Suppressor macrophage (primary cell): ENCODE results near the gene SH2D4B.
"Not testable (repeated sequence)": the region's sequence is repeated elsewhere in the genome, so short reads cannot be mapped to it uniquely, and the experiment has no call there.

Experiments
- DNase-seq, 4 experiments: peaks; one replicate each; pipeline ENCODE4 v3.0.0-alpha.2; 2020 to 2022

Gene SH2D4B

GRCh38 chr10:80526218-80526617, 11.5 kb upstream of the SH2D4B start:
- no peak for DNase-seq

DNA sequence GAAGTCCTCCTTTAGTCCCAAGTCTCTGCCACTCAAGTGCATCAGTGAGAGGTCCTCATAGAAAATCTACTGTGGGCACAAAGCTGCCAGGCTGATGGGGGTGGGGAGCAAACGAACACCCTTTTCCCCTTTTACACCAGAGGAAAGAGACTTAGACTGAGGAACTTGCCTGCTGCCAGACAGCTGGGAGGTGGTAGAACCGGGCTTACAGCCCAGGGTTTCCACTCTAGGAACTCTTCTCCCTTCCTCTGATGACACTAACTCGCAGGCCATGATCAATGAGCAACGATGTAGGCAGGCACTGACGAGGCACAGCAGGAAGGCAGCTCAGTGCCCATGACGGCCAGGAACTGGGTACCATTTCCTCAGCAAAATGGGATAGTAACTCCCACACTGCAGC, 11.0 kb upstream of the SH2D4B start:
- DNase-seq, result peak; percentile 65 to 84 (median 70)

DNA sequence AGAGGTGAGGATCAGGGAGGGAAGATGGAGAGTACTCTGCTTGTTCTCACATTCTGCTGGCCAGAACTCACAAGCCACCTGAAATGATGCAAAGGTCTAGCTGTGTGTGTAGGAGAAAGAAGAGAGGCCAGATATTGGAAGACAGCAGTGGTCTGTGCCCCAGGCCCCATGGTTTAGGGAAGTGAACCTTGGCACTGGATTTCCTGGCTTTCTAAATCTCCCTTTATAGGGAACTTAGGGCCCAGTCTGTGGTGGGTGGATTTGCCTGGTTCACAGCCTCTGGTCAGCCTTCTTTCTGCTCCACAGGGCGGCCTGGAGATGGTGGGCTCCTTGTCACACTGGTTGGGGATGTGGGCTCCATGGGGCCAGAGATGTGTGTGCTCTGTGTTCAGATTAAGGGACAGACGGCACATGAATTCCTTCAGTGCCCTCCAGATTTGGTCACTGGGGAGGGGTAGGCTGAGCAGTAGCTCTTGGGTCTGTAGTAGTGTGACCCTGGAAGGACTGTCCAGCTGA, 9.5 kb upstream of the SH2D4B start:
- peak; percentile 79 to 89 (median 87) for DNase-seq

DNA sequence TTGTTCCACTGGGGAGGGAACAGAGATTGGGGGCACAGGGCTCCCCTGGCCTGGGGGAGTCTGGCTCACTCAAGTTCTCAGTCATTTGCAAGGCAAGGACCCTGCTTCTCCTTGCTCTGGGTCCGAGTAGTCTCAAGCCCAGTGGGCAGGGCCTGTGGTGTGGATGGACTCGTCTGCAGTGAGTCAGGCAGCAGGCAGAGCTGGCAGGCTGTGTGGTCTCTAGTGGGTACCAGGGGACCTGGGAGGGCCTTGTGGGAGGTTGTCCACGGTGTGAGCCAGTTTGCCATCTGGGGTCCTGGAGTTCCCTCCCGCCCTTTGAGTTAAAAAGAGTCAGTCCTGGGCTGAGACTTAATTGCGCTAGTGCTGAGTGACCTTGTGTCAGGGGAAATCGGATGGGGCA, 8.8 kb upstream of the SH2D4B start:
- DNase-seq, result no peak

GRCh38 chr10:80529604-80530003, 8.1 kb upstream of the SH2D4B start:
- DNase-seq, result peak; percentile 78 to 88 (median 87)

DNA sequence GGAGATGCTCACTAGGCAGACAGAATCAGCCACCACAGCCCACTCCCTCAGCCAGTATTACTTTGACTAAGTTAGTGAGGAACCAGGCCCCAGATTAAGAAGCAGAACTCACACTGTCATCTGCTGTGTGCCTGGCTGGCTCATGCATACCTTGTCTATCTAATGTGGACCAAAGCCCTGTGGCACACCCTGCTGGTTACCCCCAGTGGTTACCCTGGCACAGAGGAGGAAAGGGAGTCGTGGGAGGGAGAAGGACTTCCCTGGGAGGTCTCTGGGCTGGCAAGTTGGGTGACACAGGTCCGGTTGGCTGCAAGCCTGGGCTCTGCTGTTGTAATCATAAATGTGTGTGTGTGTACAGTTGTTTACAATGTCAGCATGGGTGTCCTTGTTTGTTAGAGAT, 7.5 kb upstream of the SH2D4B start:
- peak; percentile 70 to 90 (median 80) for DNase-seq

GRCh38 chr10:80530816-80531215, 6.9 kb upstream of the SH2D4B start:
- no peak for DNase-seq

GRCh38 chr10:80532571-80532970, 5.1 kb upstream of the SH2D4B start:
- no peak for DNase-seq

DNA sequence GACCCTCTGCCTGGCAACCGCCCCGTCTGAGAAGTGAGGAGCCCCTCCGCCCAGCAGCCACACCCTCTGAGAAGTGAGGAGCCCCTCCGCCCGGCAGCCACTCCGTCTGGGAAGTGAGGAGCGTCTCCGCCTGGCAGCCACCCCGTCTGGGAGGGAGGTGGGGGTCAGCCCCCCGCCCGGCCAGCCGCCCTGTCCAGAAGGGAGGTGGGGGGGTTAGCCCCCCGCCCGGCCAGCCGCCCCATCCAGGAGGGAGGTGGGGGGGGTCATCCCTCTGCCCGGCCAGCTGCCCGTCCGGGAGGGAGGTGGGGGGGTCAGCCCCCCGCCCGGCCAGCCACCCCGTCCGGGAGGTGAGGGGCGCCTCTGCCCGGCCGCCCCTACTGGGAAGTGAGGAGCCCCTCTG, 3.6 kb upstream of the SH2D4B start:
- DNase-seq, result not testable (repeated sequence)

- not testable (repeated sequence) for DNase-seq
These were observed 3.1 kb upstream of the SH2D4B start for GRCh38 chr10:80534646-80535045.

- DNase-seq, result peak; percentile 62 to 91 (median 79)
These were observed 1.9 kb upstream of the SH2D4B start for GRCh38 chr10:80535671-80536360.

DNA sequence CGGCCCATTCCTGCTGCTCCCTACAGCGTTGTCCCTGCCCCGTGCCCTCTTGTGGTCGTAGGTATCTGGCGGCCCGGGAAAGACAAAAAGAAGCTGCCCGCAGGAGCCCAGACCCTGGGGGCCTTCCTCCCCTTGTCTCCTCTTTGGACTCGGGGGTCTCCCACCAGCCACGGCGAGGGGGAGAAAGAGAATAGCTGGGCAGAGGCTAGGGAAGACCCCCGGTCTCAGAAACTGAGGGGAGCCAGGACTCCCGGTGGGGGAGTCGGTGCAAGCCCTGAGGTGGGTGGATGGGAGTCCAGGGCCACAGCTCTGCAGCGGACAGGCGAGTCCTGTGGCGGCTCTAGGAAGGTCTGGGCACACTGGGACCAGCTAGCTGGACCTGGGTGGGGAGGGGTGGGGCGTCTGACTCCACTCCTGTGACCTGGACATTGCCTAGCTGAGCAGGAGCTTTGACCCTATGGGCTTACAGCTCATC, 1.3 kb upstream of the SH2D4B start:
- no peak for DNase-seq

DNA sequence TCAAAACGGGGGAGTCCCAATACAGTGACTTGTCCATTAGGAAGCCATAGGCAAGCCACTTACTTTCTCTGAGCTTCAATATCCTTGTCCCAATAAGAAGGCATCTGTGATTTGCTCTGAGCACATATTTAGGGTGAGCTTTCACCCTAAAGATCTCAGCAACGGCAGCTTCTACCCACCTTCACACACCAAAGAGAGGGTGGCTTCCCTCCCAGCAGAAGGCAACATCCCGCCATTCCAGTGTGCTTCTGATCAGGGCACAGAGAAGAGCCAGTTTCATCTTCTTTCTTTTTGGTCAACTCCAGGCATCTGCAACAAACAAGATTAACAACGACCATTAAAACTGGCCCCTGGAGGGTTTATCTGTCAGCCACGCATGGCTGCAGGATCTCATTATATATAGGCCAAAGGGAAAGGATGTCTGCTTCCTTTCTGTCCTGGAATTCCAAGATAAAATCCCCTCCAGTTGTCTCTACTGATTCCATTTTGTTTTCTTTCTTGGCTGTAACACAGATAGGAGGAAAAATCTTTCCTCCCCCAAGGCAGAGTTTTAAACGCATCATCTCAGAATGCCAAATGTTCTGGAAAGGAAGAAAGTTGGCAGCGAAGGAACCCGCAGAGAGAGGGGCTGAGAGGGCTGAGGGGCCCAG, 491 bp upstream of the SH2D4B start:
- no peak for DNase-seq

- DNase-seq, result no peak
These were observed 931 bp downstream of the SH2D4B start for GRCh38 chr10:80538481-80539185.

- DNase-seq, result no peak
These were observed 1.8 kb downstream of the SH2D4B start for GRCh38 chr10:80539421-80540031.

- DNase-seq, result no peak
These were observed 2.4 kb downstream of the SH2D4B start for GRCh38 chr10:80540136-80540535.

DNA sequence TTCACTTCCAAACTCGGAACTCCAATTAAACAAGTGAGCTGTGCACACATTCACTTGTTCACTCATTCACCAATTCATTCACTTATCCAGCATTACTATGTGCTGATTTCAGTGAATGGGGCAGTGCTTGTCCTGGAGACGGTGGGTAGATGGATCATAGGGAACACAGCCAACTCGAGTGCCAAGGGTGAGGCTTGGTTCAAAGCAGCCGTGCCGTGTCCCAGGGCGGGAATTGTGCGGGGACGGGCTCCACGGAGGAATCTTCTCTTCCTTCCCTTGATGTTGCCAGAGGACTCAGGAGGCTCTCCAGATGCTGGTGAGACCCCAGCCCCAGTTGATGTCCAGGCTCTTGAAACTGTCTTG, 2.9 kb downstream of the SH2D4B start:
- DNase-seq, result no peak

- no peak for DNase-seq
These were observed 3.5 kb downstream of the SH2D4B start for GRCh38 chr10:80540981-80541750.

DNA sequence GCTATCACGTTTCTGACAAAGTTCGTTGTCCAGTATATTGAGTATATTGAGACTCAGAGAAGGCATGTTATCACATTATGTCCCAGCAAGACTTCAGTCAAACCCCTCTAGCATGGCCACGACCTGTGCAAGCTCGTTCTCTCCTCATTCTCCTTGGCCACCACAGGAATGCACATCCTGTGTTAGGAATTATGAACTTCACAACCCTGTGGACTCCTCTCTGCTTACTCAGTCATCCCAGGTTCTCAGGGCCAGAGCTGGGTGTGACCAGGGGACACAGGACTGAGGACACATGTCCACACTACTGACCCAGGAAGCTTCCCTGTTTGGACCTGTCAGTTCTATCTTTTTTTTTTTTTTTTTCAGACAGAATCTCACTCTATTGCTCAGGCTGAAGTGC, 4.4 kb downstream of the SH2D4B start:
- no peak for DNase-seq

- no peak for DNase-seq
These were observed 5.1 kb downstream of the SH2D4B start for GRCh38 chr10:80542652-80543318.

GRCh38 chr10:80543319-80543672, 5.6 kb downstream of the SH2D4B start:
- not testable (repeated sequence) for DNase-seq
